ENCODE measurements around the gene RGL4.

The RGL4 gene

GRCh38 chr22:23682827-23683355 lies 7.9 kb upstream of the RGL4 start:
- Histone ChIP-seq H3K36me3 (ENCODE audit: insufficient read depth, low read length) (no peaks in the 10 kb centered on the region), H3K9ac (ENCODE audit: low read depth, low read length) (no peak overlapping the region), H3K4me1 (ENCODE audit: control insufficient read depth, insufficient read depth, low read length) (peaks cover 12% of the 10 kb centered on the region), H3K9me3 (replicated peaks; ENCODE audit: low read length) (no peaks in the 10 kb centered on the region), H3K27me3 (ENCODE audit: control insufficient read depth, insufficient read depth, low read length) (no peaks in the 10 kb centered on the region), H3K4me2 (ENCODE audit: low read length) (no peak overlapping the region), H3K4me3 (ENCODE audit: low read length) (no peak overlapping the region)

GRCh38 chr22:23683545-23683944 lies 7.3 kb upstream of the RGL4 start:
- Histone ChIP-seq H3K4me3 (ENCODE audit: low read length) (no peak overlapping the region), H3K4me2 (ENCODE audit: low read length) (no peak overlapping the region), H3K9ac (ENCODE audit: low read depth, low read length) (no peak overlapping the region), H3K36me3 (ENCODE audit: insufficient read depth, low read length) (peaks cover 2% of the 10 kb centered on the region), H3K27me3 (ENCODE audit: control insufficient read depth, insufficient read depth, low read length) (no peaks in the 10 kb centered on the region), H3K4me1 (ENCODE audit: control insufficient read depth, insufficient read depth, low read length) (peaks cover 12% of the 10 kb centered on the region), H3K9me3 (replicated peaks; ENCODE audit: low read length) (no peaks in the 10 kb centered on the region)

- Histone ChIP-seq H3K9me3 (replicated peaks; ENCODE audit: low read length) (no peaks in the 10 kb centered on the region), H3K4me1 (ENCODE audit: control insufficient read depth, insufficient read depth, low read length) (peaks cover 12% of the 10 kb centered on the region), H3K9ac (ENCODE audit: low read depth, low read length) (no peak overlapping the region), H3K36me3 (ENCODE audit: insufficient read depth, low read length) (peaks cover 3% of the 10 kb centered on the region), H3K4me2 (ENCODE audit: low read length) (no peak overlapping the region), H3K4me3 (ENCODE audit: low read length) (no peak overlapping the region), H3K27me3 (ENCODE audit: control insufficient read depth, insufficient read depth, low read length) (no peaks in the 10 kb centered on the region)
Measured at GRCh38 chr22:23684026-23684425, 6.8 kb upstream of the RGL4 start.

- peaks cover 3% of the 10 kb centered on the region for H3K36me3 ChIP-seq (ENCODE audit: insufficient read depth, low read length)
- H3K4me3 ChIP-seq (ENCODE audit: low read length): no peak overlapping the region
- H3K9me3 ChIP-seq (replicated peaks; ENCODE audit: low read length): no peaks in the 10 kb centered on the region
- H3K4me2 ChIP-seq (ENCODE audit: low read length): no peak overlapping the region
- H3K4me1 ChIP-seq (ENCODE audit: control insufficient read depth, insufficient read depth, low read length): peaks cover 12% of the 10 kb centered on the region
- H3K27me3 ChIP-seq (ENCODE audit: control insufficient read depth, insufficient read depth, low read length): no peaks in the 10 kb centered on the region
- no peak overlapping the region for H3K9ac ChIP-seq (ENCODE audit: low read depth, low read length)
Measured at GRCh38 chr22:23684561-23685031, 6.2 kb upstream of the RGL4 start.

- Histone ChIP-seq H3K27me3 (ENCODE audit: control insufficient read depth, insufficient read depth, low read length) (no peaks in the 10 kb centered on the region), H3K4me2 (ENCODE audit: low read length) (no peak overlapping the region), H3K4me3 (ENCODE audit: low read length) (no peak overlapping the region), H3K9ac (ENCODE audit: low read depth, low read length) (no peak overlapping the region), H3K4me1 (ENCODE audit: control insufficient read depth, insufficient read depth, low read length) (peaks cover 12% of the 10 kb centered on the region), H3K36me3 (ENCODE audit: insufficient read depth, low read length) (peaks cover 3% of the 10 kb centered on the region), H3K9me3 (replicated peaks; ENCODE audit: low read length) (no peaks in the 10 kb centered on the region)
Measured at GRCh38 chr22:23685205-23685784, 5.5 kb upstream of the RGL4 start.

- H3K9ac ChIP-seq (ENCODE audit: low read depth, low read length): no peak overlapping the region
- no peak overlapping the region for H3K4me2 ChIP-seq (ENCODE audit: low read length)
- H3K4me3 ChIP-seq (ENCODE audit: low read length): no peak overlapping the region
- H3K36me3 ChIP-seq (ENCODE audit: insufficient read depth, low read length): peaks cover 3% of the 10 kb centered on the region
- no peaks in the 10 kb centered on the region for H3K27me3 ChIP-seq (ENCODE audit: control insufficient read depth, insufficient read depth, low read length)
- no peaks in the 10 kb centered on the region for H3K9me3 ChIP-seq (replicated peaks; ENCODE audit: low read length)
- peaks cover 12% of the 10 kb centered on the region for H3K4me1 ChIP-seq (ENCODE audit: control insufficient read depth, insufficient read depth, low read length)
Measured at GRCh38 chr22:23686416-23687024, 4.3 kb upstream of the RGL4 start.

GRCh38 chr22:23688121-23688520 lies 2.7 kb upstream of the RGL4 start:
- Histone ChIP-seq H3K9ac (ENCODE audit: low read depth, low read length) (no peak overlapping the region), H3K9me3 (replicated peaks; ENCODE audit: low read length) (no peaks in the 10 kb centered on the region), H3K4me2 (ENCODE audit: low read length) (no peak overlapping the region), H3K36me3 (ENCODE audit: insufficient read depth, low read length) (peaks cover 7% of the 10 kb centered on the region), H3K4me1 (ENCODE audit: control insufficient read depth, insufficient read depth, low read length) (peaks cover 12% of the 10 kb centered on the region), H3K4me3 (ENCODE audit: low read length) (no peak overlapping the region), H3K27me3 (ENCODE audit: control insufficient read depth, insufficient read depth, low read length) (no peaks in the 10 kb centered on the region)

GRCh38 chr22:23688571-23688970 lies 2.2 kb upstream of the RGL4 start:
- Histone ChIP-seq H3K36me3 (ENCODE audit: insufficient read depth, low read length) (peaks cover 12% of the 10 kb centered on the region), H3K27me3 (ENCODE audit: control insufficient read depth, insufficient read depth, low read length) (no peaks in the 10 kb centered on the region), H3K4me2 (ENCODE audit: low read length) (no peak overlapping the region), H3K9ac (ENCODE audit: low read depth, low read length) (no peak overlapping the region), H3K4me3 (ENCODE audit: low read length) (no peak overlapping the region), H3K4me1 (ENCODE audit: control insufficient read depth, insufficient read depth, low read length) (peaks cover 12% of the 10 kb centered on the region), H3K9me3 (replicated peaks; ENCODE audit: low read length) (no peaks in the 10 kb centered on the region)

- Histone ChIP-seq H3K4me3 (ENCODE audit: low read length) (no peak overlapping the region), H3K36me3 (ENCODE audit: insufficient read depth, low read length) (peaks cover 20% of the 10 kb centered on the region), H3K9me3 (replicated peaks; ENCODE audit: low read length) (no peaks in the 10 kb centered on the region), H3K4me2 (ENCODE audit: low read length) (no peak overlapping the region), H3K9ac (ENCODE audit: low read depth, low read length) (no peak overlapping the region), H3K4me1 (ENCODE audit: control insufficient read depth, insufficient read depth, low read length) (peaks cover 12% of the 10 kb centered on the region), H3K27me3 (ENCODE audit: control insufficient read depth, insufficient read depth, low read length) (no peaks in the 10 kb centered on the region)
Measured at GRCh38 chr22:23689414-23689813, 1.4 kb upstream of the RGL4 start.

GRCh38 chr22:23691748-23692423 lies 1.1 kb downstream of the RGL4 start:
- H3K36me3 ChIP-seq (ENCODE audit: insufficient read depth, low read length): peaks cover 27% of the 10 kb centered on the region
- no peak overlapping the region for H3K4me2 ChIP-seq (ENCODE audit: low read length)
- H3K4me1 ChIP-seq (ENCODE audit: control insufficient read depth, insufficient read depth, low read length): no peaks in the 10 kb centered on the region
- no peaks in the 10 kb centered on the region for H3K27me3 ChIP-seq (ENCODE audit: control insufficient read depth, insufficient read depth, low read length)
- H3K4me3 ChIP-seq (ENCODE audit: low read length): no peak overlapping the region
- H3K9ac ChIP-seq (ENCODE audit: low read depth, low read length): no peak overlapping the region
- no peaks in the 10 kb centered on the region for H3K9me3 ChIP-seq (replicated peaks; ENCODE audit: low read length)

GRCh38 chr22:23692598-23693291 lies 1.9 kb downstream of the RGL4 start:
- Histone ChIP-seq H3K4me2 (ENCODE audit: low read length) (no peak overlapping the region), H3K4me3 (ENCODE audit: low read length) (no peak overlapping the region), H3K9me3 (replicated peaks; ENCODE audit: low read length) (no peaks in the 10 kb centered on the region), H3K9ac (ENCODE audit: low read depth, low read length) (no peak overlapping the region), H3K36me3 (ENCODE audit: insufficient read depth, low read length) (peaks cover 27% of the 10 kb centered on the region), H3K27me3 (ENCODE audit: control insufficient read depth, insufficient read depth, low read length) (no peaks in the 10 kb centered on the region), H3K4me1 (ENCODE audit: control insufficient read depth, insufficient read depth, low read length) (no peaks in the 10 kb centered on the region)
